IMR-90 (cell line): ENCODE measurements around the gene TMEM271. TPM values are rescaled to one million over a fixed set of nuclear protein-coding genes. Genes with fewer than 3 reads are reported as not detected.

ENCODE experiments used
- ATAC-seq: fragments of 200-7000 bp; cut with Tn5 transposase; 2 replicates; pipeline ENCODE4 v1.9.1; 2020; ENCODE audit warnings: low read depth, mild to moderate bottlenecking, moderate library complexity
- BruUV-seq: library from RNA; stranded (reverse); fragments of 400-500 nt; replicated peaks from 2 replicates; lab custom pipeline; 2021; lab: Mats Ljungman, UMichigan
- CTCF ChIA-PET: fragments of 300-600 bp; formaldehyde crosslinking; extraction: SDS; loops from one replicate; lab custom pipeline; 2021; ENCODE audit warnings: antibody characterized with exemption; lab: Yijun Ruan, JAX
- POLR2A ChIA-PET: fragments of 300-600 bp; sonication (Branson Sonifier 250); formaldehyde crosslinking; loops from one replicate; lab custom pipeline; 2022; ENCODE audit warnings: antibody characterized with exemption; ENCODE audit not compliant: unreplicated experiment; lab: Charles Lee
- DNase-seq: peaks from one replicate; pipeline ENCODE4 v3.0.0; 2013
- H2AFZ ChIP-seq: replicated peaks from 2 replicates; pipeline ENCODE3; 2013; ENCODE audit warnings: low read length, mild to moderate bottlenecking; ENCODE audit not compliant: poor library complexity
- H2AK5ac ChIP-seq: 2 replicates; pipeline ENCODE4 v1.6.1; 2013; ENCODE audit warnings: low read depth, low read length, inconsistent platforms
- H2AK9ac ChIP-seq: replicated peaks from 2 replicates; pipeline ENCODE3; 2013; ENCODE audit warnings: mild to moderate bottlenecking, low read depth, low read length, moderate library complexity; ENCODE audit not compliant: poor library complexity
- H2BK120ac ChIP-seq: 2 replicates; pipeline ENCODE4 v1.6.1; 2013; ENCODE audit warnings: low read depth, low read length, inconsistent platforms
- H2BK15ac ChIP-seq: 3 replicates; pipeline ENCODE4 v1.6.1; 2013; ENCODE audit warnings: low read depth, low read length, inconsistent platforms
- H2BK20ac ChIP-seq: 2 replicates; pipeline ENCODE4 v1.6.1; 2013; ENCODE audit warnings: low read depth, mild to moderate bottlenecking, inconsistent platforms, low read length, moderate library complexity
- H2BK5ac ChIP-seq: 2 replicates; pipeline ENCODE4 v1.6.1; 2013; ENCODE audit warnings: mild to moderate bottlenecking, low read depth, low read length, inconsistent platforms; ENCODE audit not compliant: poor library complexity, severe bottlenecking
- H3K14ac ChIP-seq: replicated peaks from 2 replicates; pipeline ENCODE4 v1.6.1; 2013; ENCODE audit warnings: low read depth, low read length, inconsistent platforms
- H3K18ac ChIP-seq: 2 replicates; pipeline ENCODE4 v1.6.1; 2013; ENCODE audit warnings: low read depth, low read length, control low read depth
- H3K23ac ChIP-seq: 2 replicates; pipeline ENCODE4 v1.6.1; 2013; ENCODE audit warnings: low read depth, low read length, inconsistent platforms
- H3K27ac ChIP-seq: 2 replicates; pipeline ENCODE4 v1.5.1; 2013; ENCODE audit warnings: mild to moderate bottlenecking, control low read depth, low read length; ENCODE audit not compliant: insufficient read depth
- H3K27me3 ChIP-seq: 2 replicates; pipeline ENCODE4 v1.6.1; 2013; ENCODE audit warnings: low read length; ENCODE audit not compliant: control insufficient read depth, insufficient read depth
- H3K36me3 ChIP-seq: 2 replicates; pipeline ENCODE4 v1.6.1; 2013; ENCODE audit warnings: low read length, mixed read lengths; ENCODE audit not compliant: control insufficient read depth, insufficient read depth
- H3K4ac ChIP-seq: 2 replicates; pipeline ENCODE4 v1.6.1; 2013; ENCODE audit warnings: low read depth, low read length, inconsistent platforms
- H3K4me1 ChIP-seq: 2 replicates; pipeline ENCODE4 v1.6.1; 2013; ENCODE audit warnings: low read length, mixed read lengths; ENCODE audit not compliant: control insufficient read depth, insufficient read depth
- H3K4me2 ChIP-seq: 2 replicates; pipeline ENCODE4 v1.6.1; 2013; ENCODE audit warnings: low read depth, mild to moderate bottlenecking, control low read depth, low read length, moderate library complexity
- H3K4me3 ChIP-seq: 2 replicates; pipeline ENCODE4 v1.5.1; 2013; ENCODE audit warnings: low read depth, mild to moderate bottlenecking, control low read depth, low read length, moderate library complexity; ENCODE audit not compliant: insufficient read depth
- H3K56ac ChIP-seq: 2 replicates; pipeline ENCODE4 v1.6.1; 2013; ENCODE audit warnings: low read length, inconsistent platforms; ENCODE audit not compliant: insufficient read depth; ENCODE audit errors: extremely low read depth
- H3K79me1 ChIP-seq, 2 experiments: 2 replicates each; pipeline ENCODE4 v1.6.1; 2013; ENCODE audit warnings: low read length in 2 of 2, inconsistent platforms in 1 of 2, low read depth in 1 of 2
- H3K9ac ChIP-seq: 2 replicates; pipeline ENCODE4 v1.6.1; 2013; ENCODE audit warnings: low read depth, low read length, control low read depth
- H3K9me1 ChIP-seq: 2 replicates; pipeline ENCODE4 v1.6.1; 2013; ENCODE audit warnings: low read length, inconsistent platforms; ENCODE audit not compliant: insufficient read depth
- H3K9me3 ChIP-seq: 2 replicates; pipeline ENCODE4 v1.6.1; 2013; ENCODE audit warnings: low read length; ENCODE audit not compliant: control insufficient read depth, insufficient read depth
- H4K20me1 ChIP-seq: 2 replicates; pipeline ENCODE4 v1.6.1; 2013; ENCODE audit warnings: low read length, inconsistent platforms; ENCODE audit not compliant: insufficient read depth
- H4K5ac ChIP-seq: 2 replicates; pipeline ENCODE4 v1.6.1; 2013; ENCODE audit warnings: mild to moderate bottlenecking, low read depth, low read length, control low read depth
- H4K8ac ChIP-seq, 2 experiments: 2 replicates each; pipeline ENCODE4 v1.6.1; 2013; ENCODE audit warnings: low read depth in 2 of 2, low read length in 2 of 2, control low read depth in 1 of 2, inconsistent platforms in 1 of 2
- H4K91ac ChIP-seq: 2 replicates; pipeline ENCODE4 v1.6.1; 2013; ENCODE audit warnings: low read depth, low read length, inconsistent platforms; ENCODE audit not compliant: insufficient read depth
- BHLHE40 ChIP-seq: fragments of 150-350 bp; IDR thresholded peaks from 2 replicates; pipeline ENCODE4 v1.6.1; 2016; ENCODE audit warnings: mild to moderate bottlenecking, low read depth, low read length
- CEBPB ChIP-seq: IDR thresholded peaks from 2 replicates; pipeline ENCODE4 v1.6.1; 2012; ENCODE audit warnings: low read depth, low read length, improper control_type of control experiment
- CHD1 ChIP-seq: IDR thresholded peaks from 2 replicates; pipeline ENCODE4 v1.6.1; 2012; ENCODE audit warnings: low read depth, low read length, improper control_type of control experiment
- CTCF ChIP-seq: conservative IDR thresholded peaks from 2 replicates; pipeline ENCODE4 v1.5.1; 2012; ENCODE audit warnings: mild to moderate bottlenecking, low read depth, low read length, improper control_type of control experiment
- ELK1 ChIP-seq: fragments of 150-350 bp; IDR thresholded peaks from 2 replicates; pipeline ENCODE4 v1.6.1; 2016; ENCODE audit warnings: low read depth, mild to moderate bottlenecking, low read length, moderate library complexity, borderline replicate concordance
- FOS ChIP-seq: fragments of 150-350 bp; IDR thresholded peaks from 2 replicates; pipeline ENCODE4 v1.6.1; 2016; ENCODE audit warnings: low read depth, low read length
- MAFK ChIP-seq: IDR thresholded peaks from 2 replicates; pipeline ENCODE4 v1.6.1; 2012; ENCODE audit warnings: low read depth, low read length, improper control_type of control experiment
- MAZ ChIP-seq: IDR thresholded peaks from 2 replicates; pipeline ENCODE4 v1.6.1; 2012; ENCODE audit warnings: low read depth, mild to moderate bottlenecking, low read length, improper control_type of control experiment, moderate library complexity, borderline replicate concordance
- MXI1 ChIP-seq: IDR thresholded peaks from 2 replicates; pipeline ENCODE4 v1.6.1; 2012; ENCODE audit warnings: low read depth, mild to moderate bottlenecking, low read length, moderate library complexity, borderline replicate concordance
- NFE2L2 ChIP-seq: fragments of 150-350 bp; IDR thresholded peaks from 2 replicates; pipeline ENCODE4 v1.6.1; 2016; ENCODE audit warnings: low read depth, mild to moderate bottlenecking, low read length
- POLR2A ChIP-seq: IDR thresholded peaks from 2 replicates; pipeline ENCODE4 v1.6.1; 2012; ENCODE audit warnings: mild to moderate bottlenecking, low read depth, low read length
- RAD21 ChIP-seq: IDR thresholded peaks from 2 replicates; pipeline ENCODE4 v1.6.1; 2012; ENCODE audit warnings: low read length, improper control_type of control experiment
- RCOR1 ChIP-seq: IDR thresholded peaks from 2 replicates; pipeline ENCODE4 v1.6.1; 2012; ENCODE audit warnings: mild to moderate bottlenecking, low read length, improper control_type of control experiment; ENCODE audit not compliant: insufficient replicate concordance
- RFX5 ChIP-seq: IDR thresholded peaks from 2 replicates; pipeline ENCODE4 v1.8.0; 2012; ENCODE audit warnings: low read depth, mild to moderate bottlenecking, low read length, moderate library complexity
- SMC3 ChIP-seq: fragments of 150-350 bp; IDR thresholded peaks from 2 replicates; pipeline ENCODE4 v1.6.1; 2016; ENCODE audit warnings: low read depth, mild to moderate bottlenecking, antibody characterized with exemption, low read length, moderate library complexity
- WGBS, 2 experiments: methylation state at CpG; one replicate each; pipeline versions ENCODE4 v1.1.5 to v1.1.7; 2013; ENCODE audit warnings: missing lambda C conversion rate in 2 of 2; ENCODE audit not compliant: insufficient read length in 1 of 2; ENCODE audit errors: extremely low coverage in 2 of 2; 5-methylcytosine and 5-hydroxymethylcytosine counted together
- dilution Hi-C: fragments of 300-500 bp; cut with HindIII; formaldehyde crosslinking; loops from one replicate; pipeline ENCODE4 v1.14.3; 2018; ENCODE audit warnings: low sequenced_read_pairs; ENCODE audit not compliant: unreplicated experiment
- in situ Hi-C: fragments of 300-500 bp; cut with MboI; formaldehyde crosslinking; loops from 3 replicates; pipeline ENCODE4 v1.14.3; 2019; ENCODE audit warnings: low sequenced_read_pairs, inconsistent platforms, mixed read lengths
- intact Hi-C: fragments of 100-400 bp; cut with micrococcal nuclease; formaldehyde crosslinking; loops from 2 replicates; pipeline ENCODE4 v1.10.0; 2022
- polyA plus RNA-seq, 3 experiments: library from polyadenylated mRNA; depleted of rRNA; stranded (reverse); fragments of >200 nt; gene quantifications; 2 replicates each; pipeline ENCODE4 v1.2.3, GENCODE V29; 2012; ENCODE audit warnings: low replicate concordance in 1 of 3
- total RNA-seq: library from RNA; depleted of rRNA; stranded (reverse); fragments of >200 nt; gene quantifications from 2 replicates; pipeline ENCODE4 v1.2.3, GENCODE V29; 2012
- TF ChIP-seq, protein P1 (sequence below): fragments of 150-350 bp; IDR thresholded peaks from 2 replicates; pipeline ENCODE4 v1.6.1; 2017; ENCODE audit warnings: mild to moderate bottlenecking, antibody characterized with exemption, low read length, low read depth

TMEM271 gene
- total and polyA plus RNA-seq, 2 of the 4 experiments (the other 2 are of a cell fraction), result not detected

DNA sequence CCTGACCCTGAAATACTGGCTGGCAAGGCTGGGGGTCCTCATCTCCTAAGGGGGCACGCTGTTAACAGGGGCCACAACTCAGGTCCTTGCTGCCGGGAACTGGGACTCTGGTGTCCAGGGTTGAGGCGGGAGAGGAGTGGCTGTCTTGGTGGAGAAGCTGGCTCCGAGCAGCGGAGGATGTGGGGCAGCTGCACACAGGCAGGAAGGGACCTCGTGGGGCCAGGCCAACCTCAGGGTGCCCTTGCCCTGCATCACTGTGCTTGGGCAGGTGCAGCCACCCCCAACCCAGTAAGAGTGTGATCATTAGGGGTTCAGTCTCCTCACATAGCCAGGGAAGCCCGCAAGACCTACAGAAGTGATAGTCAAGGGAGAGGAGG, 36.6 kb upstream of the TMEM271 start:
- Histone ChIP-seq H3K4me2 (no peak overlapping the region), H2BK20ac (no peak overlapping the region), H4K20me1 (no peaks in the 10 kb centered on the region), H3K56ac (no peak overlapping the region), H3K79me1 (no peaks in the 10 kb centered on the region), H4K8ac (no peak overlapping the region), H2AFZ (no peak overlapping the region), H3K4me1 (no peaks in the 10 kb centered on the region), H3K18ac (no peak overlapping the region), H2AK5ac (no peak overlapping the region), H2AK9ac (no peak overlapping the region), H3K4ac (no peak overlapping the region), H4K5ac (no peak overlapping the region), H3K14ac (no peak overlapping the region), H3K4me3 (no peak overlapping the region), H4K91ac (no peak overlapping the region), H2BK120ac (no peak overlapping the region), H3K9me1 (no peaks in the 10 kb centered on the region), H2BK5ac (no peak overlapping the region), H3K23ac (no peak overlapping the region), H3K9ac (no peak overlapping the region), H2BK15ac (no peak overlapping the region), H3K27me3 (0 out of 2 replicates have a peak, but pooled peaks cover 2% of the 10 kb centered on the region), H3K36me3 (no peaks in the 10 kb centered on the region), H3K27ac (no peak overlapping the region), H3K9me3 (peaks cover 2% of the 10 kb centered on the region; the same call in 1 of the 2 replicates)
- ChIA-PET CTCF (no interaction called here), POLR2A (no interaction called here)
- intact Hi-C loops, result no loop called here
- no peak for DNase-seq
- in situ Hi-C loops, result no loop called here
- dilution Hi-C loops, result no loop called here
- TF ChIP-seq BHLHE40, result no peak
- no peak for TF ChIP-seq MAFK
- TF ChIP-seq POLR2A, result no peak
- no peak for TF ChIP-seq MAZ
- TF ChIP-seq, protein P1, sequence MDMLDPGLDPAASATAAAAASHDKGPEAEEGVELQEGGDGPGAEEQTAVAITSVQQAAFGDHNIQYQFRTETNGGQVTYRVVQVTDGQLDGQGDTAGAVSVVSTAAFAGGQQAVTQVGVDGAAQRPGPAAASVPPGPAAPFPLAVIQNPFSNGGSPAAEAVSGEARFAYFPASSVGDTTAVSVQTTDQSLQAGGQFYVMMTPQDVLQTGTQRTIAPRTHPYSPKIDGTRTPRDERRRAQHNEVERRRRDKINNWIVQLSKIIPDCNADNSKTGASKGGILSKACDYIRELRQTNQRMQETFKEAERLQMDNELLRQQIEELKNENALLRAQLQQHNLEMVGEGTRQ, result no peak
- TF ChIP-seq NFE2L2, result no peak
- no peak for TF ChIP-seq CTCF
- TF ChIP-seq RFX5, result no peak
- TF ChIP-seq SMC3, result no peak
- TF ChIP-seq CHD1, result no peak
- no peak for TF ChIP-seq MXI1
- no peak for TF ChIP-seq FOS
- TF ChIP-seq RCOR1, result no peak
- TF ChIP-seq RAD21, result no peak
- no peak for TF ChIP-seq CEBPB
- no peak for TF ChIP-seq ELK1
- BruUV-seq, result no TSS peak
- ATAC-seq, result no peak
- no CpG with 5 or more reads among the region's 7 CpGs for WGBS, 2 experiments
